Ishikawa (cell line): ENCODE data around the gene RYR1.

ENCODE experiments used
- CEBPB ChIP-seq: IDR thresholded peaks from 2 replicates; pipeline ENCODE4 v1.6.1; 2012
- CREB1 ChIP-seq: IDR thresholded peaks from 2 replicates; pipeline ENCODE4 v1.6.1; 2012; ENCODE audit warnings: low read depth
- EP300 ChIP-seq: IDR thresholded peaks from 2 replicates; pipeline ENCODE4 v1.6.1; 2012; ENCODE audit warnings: borderline replicate concordance
- RAD21 ChIP-seq: IDR thresholded peaks from 2 replicates; pipeline ENCODE4 v1.6.1; 2012; ENCODE audit warnings: low read depth
- TAF1 ChIP-seq: IDR thresholded peaks from 2 replicates; pipeline ENCODE4 v1.6.1; 2012; ENCODE audit warnings: low read depth, mild to moderate bottlenecking
- TEAD4 ChIP-seq: IDR thresholded peaks from 2 replicates; pipeline ENCODE4 v1.6.1; 2012
- YY1 ChIP-seq: IDR thresholded peaks from 2 replicates; pipeline ENCODE4 v1.6.1; 2012; ENCODE audit warnings: low read depth
- ZBTB7A ChIP-seq: IDR thresholded peaks from 2 replicates; pipeline ENCODE4 v1.6.1; 2012; ENCODE audit warnings: low read depth
- TF ChIP-seq, protein P1 (sequence below): IDR thresholded peaks from 2 replicates; pipeline ENCODE4 v1.6.1; 2012
- TF ChIP-seq, protein P2 (sequence below): IDR thresholded peaks from 2 replicates; pipeline ENCODE4 v1.6.1; 2012; ENCODE audit warnings: low read depth, mild to moderate bottlenecking

DNA sequence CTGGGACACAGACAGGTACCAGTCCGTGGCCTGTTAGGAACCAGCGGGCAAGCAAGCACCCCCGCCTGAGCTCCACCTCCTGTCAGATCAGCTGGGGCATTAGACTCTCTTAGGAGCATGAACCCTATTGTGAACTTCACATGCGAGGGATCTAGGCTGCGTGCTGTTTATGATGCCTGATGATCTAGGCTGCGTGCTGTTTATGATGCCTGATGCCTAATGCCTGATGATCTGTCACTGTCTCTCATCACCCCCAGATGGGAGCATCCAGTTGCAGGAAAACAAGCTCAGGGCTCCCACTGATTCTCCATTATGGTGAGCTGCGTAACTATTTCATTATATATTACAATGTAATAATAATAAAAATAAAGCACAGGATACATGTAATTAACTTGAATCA lies 11.1 kb upstream of the RYR1 start:
- TF ChIP-seq CEBPB: no peak
- TF ChIP-seq, protein P1, sequence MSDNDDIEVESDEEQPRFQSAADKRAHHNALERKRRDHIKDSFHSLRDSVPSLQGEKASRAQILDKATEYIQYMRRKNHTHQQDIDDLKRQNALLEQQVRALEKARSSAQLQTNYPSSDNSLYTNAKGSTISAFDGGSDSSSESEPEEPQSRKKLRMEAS: no peak
- TF ChIP-seq EP300: no peak
- no peak for TF ChIP-seq TEAD4
- TF ChIP-seq CREB1: no peak
- no peak for TF ChIP-seq TAF1
- TF ChIP-seq RAD21: no peak
- no peak for TF ChIP-seq YY1
- TF ChIP-seq, protein P2, sequence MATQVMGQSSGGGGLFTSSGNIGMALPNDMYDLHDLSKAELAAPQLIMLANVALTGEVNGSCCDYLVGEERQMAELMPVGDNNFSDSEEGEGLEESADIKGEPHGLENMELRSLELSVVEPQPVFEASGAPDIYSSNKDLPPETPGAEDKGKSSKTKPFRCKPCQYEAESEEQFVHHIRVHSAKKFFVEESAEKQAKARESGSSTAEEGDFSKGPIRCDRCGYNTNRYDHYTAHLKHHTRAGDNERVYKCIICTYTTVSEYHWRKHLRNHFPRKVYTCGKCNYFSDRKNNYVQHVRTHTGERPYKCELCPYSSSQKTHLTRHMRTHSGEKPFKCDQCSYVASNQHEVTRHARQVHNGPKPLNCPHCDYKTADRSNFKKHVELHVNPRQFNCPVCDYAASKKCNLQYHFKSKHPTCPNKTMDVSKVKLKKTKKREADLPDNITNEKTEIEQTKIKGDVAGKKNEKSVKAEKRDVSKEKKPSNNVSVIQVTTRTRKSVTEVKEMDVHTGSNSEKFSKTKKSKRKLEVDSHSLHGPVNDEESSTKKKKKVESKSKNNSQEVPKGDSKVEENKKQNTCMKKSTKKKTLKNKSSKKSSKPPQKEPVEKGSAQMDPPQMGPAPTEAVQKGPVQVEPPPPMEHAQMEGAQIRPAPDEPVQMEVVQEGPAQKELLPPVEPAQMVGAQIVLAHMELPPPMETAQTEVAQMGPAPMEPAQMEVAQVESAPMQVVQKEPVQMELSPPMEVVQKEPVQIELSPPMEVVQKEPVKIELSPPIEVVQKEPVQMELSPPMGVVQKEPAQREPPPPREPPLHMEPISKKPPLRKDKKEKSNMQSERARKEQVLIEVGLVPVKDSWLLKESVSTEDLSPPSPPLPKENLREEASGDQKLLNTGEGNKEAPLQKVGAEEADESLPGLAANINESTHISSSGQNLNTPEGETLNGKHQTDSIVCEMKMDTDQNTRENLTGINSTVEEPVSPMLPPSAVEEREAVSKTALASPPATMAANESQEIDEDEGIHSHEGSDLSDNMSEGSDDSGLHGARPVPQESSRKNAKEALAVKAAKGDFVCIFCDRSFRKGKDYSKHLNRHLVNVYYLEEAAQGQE: no peak
- no peak for TF ChIP-seq ZBTB7A
